Umbilical cord (tissue), 2 donors: Measurements from ENCODE around the gene ZCCHC13. TPM values are rescaled to one million over a fixed set of nuclear protein-coding genes. Genes with fewer than 3 reads are reported as not detected.
"Not testable (repeated sequence)": the region's sequence is repeated elsewhere in the genome, so short reads cannot be mapped to it uniquely, and the experiment has no call there.

Experiments
- DNase-seq: peaks from one replicate; pipeline ENCODE4 v3.0.0-alpha.2; 2015; ENCODE audit warnings: low spot score
- total RNA-seq: library from RNA; depleted of rRNA; stranded (reverse); fragments of >200 nt; gene quantifications from one replicate; pipeline ENCODE4 v1.2.3, GENCODE V29; 2014; ENCODE audit warnings: low replicate concordance; ENCODE audit not compliant: insufficient read depth

The ZCCHC13 gene
- total RNA-seq, result not detected

DNA sequence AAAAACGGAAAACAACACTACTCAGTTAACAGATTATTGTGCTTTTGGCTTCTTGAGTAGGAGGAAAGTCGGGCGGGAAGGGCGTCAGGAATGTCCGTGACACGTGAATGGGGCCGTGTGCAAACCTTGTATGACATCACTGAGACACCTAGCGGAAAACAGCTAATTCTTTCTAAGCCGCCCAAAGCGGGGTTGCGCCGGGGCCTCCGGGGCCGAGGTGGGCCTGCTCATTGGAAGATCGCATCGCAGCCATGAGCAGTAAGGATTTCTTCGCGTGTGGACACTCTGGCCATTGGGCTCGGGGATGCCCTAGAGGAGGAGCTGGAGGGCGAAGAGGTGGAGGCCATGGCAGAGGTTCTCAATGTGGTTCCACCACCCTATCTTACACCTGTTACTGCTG is at the start of gene ZCCHC13:
Gene ZCCHC13, plus strand, starts transcription at position 165 of the 400 bp plus-strand sequence. Its CDS starts 87 bp downstream, at position 252.
- DNase-seq, result no peak

- DNase-seq, result not testable (repeated sequence)
Observed at GRCh38 chrX:74258111-74258510, 45.9 kb upstream of the ZCCHC13 start.

DNA sequence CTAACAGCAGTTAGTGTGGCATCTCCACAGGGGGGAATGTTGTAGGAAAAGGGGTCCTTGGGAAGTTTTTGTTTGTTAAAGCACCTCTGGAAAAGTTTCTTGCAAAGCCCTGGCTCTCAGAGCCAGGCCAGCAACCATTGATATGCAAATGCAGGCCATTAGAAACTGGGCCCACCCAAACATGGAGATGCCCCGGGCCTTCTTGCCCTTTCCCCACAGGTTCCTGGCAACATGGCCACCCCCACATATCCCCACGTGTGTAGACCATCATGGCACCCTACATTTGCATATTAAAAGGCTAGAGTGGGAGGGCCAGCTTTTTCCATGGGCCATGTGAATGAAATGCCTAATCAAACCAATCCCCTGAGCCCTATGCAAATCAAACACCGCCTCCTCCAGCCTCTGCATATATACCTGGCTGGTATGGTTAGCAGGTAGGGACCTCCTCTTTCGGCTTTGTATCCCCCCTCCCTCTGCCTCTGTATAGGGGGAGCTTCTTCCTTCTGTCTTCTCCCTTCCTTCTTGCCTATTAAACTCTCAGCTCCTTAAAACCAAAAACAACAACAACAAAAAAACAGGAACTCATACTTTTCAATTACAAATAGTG is 44.0 kb upstream of the ZCCHC13 start:
- DNase-seq, result no peak

DNA sequence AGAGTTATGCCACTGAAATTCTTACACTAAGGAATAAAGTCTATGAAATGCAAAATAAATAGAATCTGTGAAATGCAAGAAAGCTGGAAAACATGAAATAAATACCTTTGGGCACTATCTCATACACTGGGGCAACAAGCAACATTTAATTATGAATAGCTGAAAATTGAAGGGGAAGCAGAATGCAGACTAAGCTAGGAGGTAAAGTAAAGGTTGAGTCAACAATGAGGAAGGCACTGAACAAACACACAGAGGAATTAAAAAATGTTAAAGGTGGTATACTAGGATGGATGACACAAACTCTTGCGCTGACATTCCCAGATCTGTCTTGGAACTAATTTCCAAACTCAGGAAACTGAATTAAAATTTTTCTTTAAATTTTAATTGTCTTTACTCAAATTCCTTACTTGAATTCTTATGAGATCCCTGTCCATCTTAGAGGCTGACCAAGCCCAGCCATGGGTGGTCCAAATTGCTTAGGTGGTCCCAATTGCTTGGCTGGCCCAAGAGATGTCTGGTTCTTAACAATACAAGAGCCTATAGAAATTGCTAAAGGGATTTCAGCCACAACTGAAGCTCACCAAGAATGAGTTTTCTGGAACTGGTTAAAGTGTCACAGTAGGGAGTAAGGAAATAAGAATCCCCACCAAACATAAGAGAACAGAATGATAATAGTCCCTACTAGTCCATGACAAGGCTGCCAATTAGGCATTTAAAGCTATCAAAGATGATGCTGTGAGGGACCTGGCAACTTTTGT is 41.3 kb upstream of the ZCCHC13 start:
- no peak for DNase-seq

- no peak for DNase-seq
Observed at GRCh38 chrX:74270393-74270792, 33.6 kb upstream of the ZCCHC13 start.

- no peak for DNase-seq
Observed at GRCh38 chrX:74272230-74272629, 31.8 kb upstream of the ZCCHC13 start.

GRCh38 chrX:74274516-74274915 is 29.5 kb upstream of the ZCCHC13 start:
- no peak for DNase-seq

DNA sequence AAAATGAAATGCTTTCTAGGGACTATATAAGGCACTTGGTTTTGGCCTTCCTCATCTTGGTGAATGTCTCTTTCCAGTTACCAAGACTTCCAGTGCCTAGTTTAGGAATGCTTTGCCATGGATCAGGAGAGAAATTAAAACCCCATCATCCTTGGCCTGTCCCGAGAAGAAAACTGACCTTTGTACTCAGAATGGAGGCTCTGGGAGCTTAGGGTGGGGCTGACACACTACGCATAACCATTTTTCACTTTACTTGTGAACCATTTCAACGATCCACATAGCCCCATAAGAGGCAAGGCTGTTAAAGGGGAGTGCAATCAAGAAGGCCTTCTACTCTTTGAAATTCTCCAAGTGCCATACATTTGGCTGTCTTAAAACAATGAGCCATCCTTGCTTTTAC is 26.7 kb upstream of the ZCCHC13 start:
- DNase-seq, result no peak

DNA sequence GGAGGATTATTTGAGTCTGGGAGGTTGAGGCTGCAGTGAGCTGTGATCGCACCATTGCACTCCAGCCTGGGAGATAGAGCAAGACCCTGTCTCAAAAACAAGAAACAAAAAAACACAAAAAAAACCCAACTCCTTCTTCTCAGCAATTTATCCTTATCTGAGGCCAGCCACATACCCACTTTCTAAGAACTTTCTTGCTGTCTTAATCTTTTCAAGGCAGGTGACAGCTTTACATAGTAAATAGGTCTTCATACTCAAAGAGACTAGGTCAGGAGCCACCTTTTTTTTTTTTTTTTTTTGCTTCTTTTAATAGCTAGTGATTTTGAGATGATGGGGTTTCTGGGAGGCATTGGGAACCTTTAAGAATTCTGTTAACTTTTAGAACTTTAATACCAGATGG is 26.1 kb upstream of the ZCCHC13 start:
- no peak for DNase-seq

DNA sequence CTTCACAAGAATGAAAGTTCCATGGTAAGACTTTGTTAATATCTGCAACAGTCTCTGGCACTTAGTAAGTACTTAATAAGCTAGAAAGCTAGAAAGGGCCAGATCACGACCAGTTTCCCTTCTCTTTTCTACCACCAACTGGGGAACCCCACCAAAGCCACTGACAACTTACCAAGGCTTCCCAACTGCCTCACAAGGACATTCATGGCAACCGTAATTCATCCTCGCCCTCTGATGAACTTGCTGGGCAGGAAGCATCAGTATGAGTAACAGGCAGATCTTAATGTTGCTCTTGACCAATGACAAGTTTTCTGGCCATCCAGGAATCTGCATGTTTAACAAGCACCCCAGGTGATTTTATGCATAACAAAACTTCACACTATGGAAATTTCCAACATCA is 23.2 kb upstream of the ZCCHC13 start:
- no peak for DNase-seq

GRCh38 chrX:74284391-74284952 is 19.5 kb upstream of the ZCCHC13 start:
- no peak for DNase-seq

GRCh38 chrX:74286950-74287740 is 16.8 kb upstream of the ZCCHC13 start:
- no peak for DNase-seq

GRCh38 chrX:74291577-74291963 is 12.4 kb upstream of the ZCCHC13 start:
- no peak for DNase-seq

DNA sequence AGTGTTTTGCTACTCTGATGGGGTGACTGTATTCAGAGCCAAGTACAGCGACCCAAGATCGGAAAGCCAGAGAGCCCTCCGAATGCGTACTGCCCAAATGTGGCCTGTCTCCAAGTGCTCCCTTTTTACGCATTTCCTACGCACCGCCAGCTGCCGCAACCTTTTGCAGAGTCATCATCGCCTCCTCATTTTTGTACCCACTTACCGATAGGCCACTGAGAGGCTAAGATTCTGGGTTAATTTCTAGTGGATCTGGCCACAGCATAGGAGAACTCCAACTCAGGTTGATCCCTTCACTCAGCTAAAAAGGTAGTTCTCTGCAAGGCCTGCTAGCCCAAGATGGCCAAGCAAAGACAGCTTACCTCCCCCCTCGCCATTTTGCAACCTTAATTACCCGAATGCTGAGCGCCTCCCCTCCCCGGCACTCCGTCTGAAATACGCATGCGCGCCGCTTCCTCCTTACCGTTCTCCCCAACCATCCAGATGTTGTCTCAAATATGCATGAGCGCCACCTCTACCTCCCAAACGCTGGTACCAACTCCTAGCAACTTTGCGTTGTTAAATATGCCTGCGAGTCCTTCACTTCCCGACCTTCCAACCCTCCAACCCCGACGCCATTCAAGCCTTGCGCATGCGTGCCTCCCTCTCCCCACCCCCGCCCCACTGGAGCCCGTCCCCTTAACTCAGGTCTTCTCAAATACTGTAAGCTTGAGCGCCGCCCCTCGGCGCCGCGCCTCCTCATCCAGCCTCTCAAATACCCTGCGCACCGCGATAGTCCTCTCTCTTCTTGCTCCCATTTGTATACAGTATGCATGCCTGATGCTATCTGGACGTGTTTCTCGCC is 11.8 kb upstream of the ZCCHC13 start:
- DNase-seq, result peak; percentile 94

DNA sequence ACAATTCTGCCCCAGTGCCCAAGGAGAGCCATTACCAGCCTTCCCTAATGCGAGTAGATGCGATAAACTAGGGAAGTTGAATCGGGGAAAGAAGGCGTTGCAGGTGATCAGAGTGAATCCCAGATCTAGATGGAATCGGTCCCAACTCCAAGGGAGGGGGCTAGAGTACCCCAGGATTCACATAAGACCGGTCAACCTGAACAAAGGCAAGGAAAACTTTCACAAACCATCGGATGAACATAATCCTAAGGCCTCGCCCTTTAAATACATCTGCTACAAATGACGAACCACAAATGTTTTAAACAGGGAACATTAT is 11.2 kb upstream of the ZCCHC13 start:
- no peak for DNase-seq

DNA sequence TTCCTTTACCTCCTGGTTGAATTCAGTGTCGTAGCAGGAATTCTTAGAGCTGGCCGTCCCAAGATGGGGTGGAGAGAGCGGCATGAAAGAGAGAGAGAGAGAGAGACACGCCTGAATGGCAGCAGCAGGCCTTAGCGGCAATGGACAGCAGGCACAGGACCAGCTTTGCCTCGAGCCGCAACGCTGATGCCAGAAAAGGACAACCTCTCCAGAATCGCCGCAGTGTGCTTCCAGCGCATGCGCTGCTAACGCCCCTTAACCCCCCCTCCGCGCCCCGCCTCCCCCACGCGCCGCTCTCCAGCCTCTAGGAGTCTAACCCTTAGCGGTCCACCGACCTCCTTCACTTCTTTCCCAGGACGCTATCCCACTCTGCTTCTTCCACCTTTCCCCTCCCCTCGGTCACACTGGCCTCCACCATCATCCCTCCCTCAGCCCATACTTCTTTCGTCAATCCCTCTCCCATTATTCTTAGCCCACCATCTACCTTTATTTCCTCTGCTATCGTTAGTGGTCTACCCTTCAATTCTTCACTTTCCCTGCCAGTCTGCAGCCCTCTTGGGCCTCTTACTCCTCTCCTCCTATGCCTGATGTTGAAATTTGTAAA is 10.5 kb upstream of the ZCCHC13 start:
- DNase-seq, result peak; percentile 80

GRCh38 chrX:74295101-74295500 is 8.9 kb upstream of the ZCCHC13 start:
- DNase-seq, result no peak

- DNase-seq, result no peak
Observed at GRCh38 chrX:74297766-74298165, 6.2 kb upstream of the ZCCHC13 start.

DNA sequence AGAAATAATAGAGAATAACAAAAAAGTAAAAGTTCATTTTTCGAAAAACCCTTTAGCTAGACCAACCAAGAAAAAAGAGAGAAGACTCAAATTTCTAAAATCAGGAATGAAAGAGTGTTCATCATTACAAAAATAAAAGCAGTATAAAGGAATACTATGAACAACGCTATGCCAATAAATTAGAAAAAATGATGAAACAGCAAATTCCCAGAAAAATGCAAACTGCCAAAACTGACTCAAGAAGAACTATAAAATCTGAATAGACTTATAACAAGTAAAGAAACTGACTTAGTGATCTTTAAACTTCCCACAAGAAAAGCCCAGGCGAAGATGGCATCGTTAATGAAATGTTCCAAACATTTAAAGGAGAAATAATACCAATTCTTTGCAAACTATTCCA is 3.1 kb upstream of the ZCCHC13 start:
- no peak for DNase-seq

DNA sequence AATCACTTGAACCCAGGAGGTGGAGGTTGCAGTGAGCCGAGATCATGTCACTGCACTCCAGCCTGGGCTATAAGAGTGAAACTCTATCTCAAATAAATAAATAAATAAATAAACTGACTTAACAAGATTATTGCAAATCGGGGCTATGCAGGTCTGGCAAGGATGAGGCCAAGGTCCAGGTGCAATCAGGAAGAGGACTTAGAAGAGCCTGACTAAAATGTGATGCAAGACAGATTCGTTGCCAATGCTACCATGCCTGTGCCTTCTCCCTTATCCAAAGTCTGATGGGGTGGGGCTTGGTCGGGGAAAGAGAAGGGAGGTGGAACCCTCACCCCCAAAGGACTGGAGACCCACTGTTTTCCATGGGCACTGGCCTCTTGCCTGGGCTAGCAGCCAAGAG is 14.7 kb downstream of the ZCCHC13 start:
- DNase-seq, result no peak

DNA sequence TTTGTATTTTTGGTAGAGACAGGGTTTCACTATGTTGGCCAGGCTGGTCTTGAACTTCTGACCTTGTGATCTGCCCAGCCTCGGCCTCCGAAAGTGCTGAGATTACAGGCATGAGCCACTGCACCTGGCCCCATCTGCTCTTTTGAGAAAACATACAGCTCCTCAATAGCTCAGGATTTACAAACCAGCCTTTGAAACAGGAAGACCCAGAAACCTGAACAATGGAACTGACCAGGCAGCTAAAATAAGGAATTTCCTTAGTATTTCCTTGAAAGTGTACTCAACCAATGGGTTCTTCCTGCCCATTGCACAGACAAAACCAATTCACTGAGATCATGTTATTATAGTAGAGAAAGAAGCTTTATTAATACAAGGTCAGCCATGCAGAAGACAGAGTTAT is 15.3 kb downstream of the ZCCHC13 start:
- DNase-seq, result not testable (repeated sequence)
